Esophagus muscularis mucosa (tissue), 4 donors: Measurements from ENCODE around the gene MYO10.

Source experiments
- CTCF ChIP-seq, 3 experiments: fragments of 200-600 bp in 2 of 3; fragments of 450-650 bp in 1 of 3; sonication (generic) in 2 of 3; IDR thresholded peaks; one replicate each; pipeline ENCODE4 v1.5.1; 2017 to 2019; ENCODE audit warnings: antibody characterized with exemption in 3 of 3, mild to moderate bottlenecking in 2 of 3, moderate library complexity in 1 of 3
- EP300 ChIP-seq: sonication (generic); formaldehyde crosslinking; IDR thresholded peaks from one replicate; pipeline ENCODE4 v1.6.1; 2017; ENCODE audit warnings: antibody characterized with exemption
- POLR2A ChIP-seq: fragments of 450-650 bp; IDR thresholded peaks from one replicate; pipeline ENCODE4 v1.6.1; 2017; ENCODE audit warnings: antibody characterized with exemption, moderate library complexity, mild to moderate bottlenecking, low read depth
- POLR2AphosphoS5 ChIP-seq, 2 donors: sonication (generic); formaldehyde crosslinking; IDR thresholded peaks; one replicate each; pipeline ENCODE4 v1.6.1; 2017; ENCODE audit warnings: antibody characterized with exemption in 2 of 2

GRCh38 chr5:16617274-16617968, 318.7 kb downstream of the MYO10 start:
- TF ChIP-seq CTCF (IDR thresholded peaks at IDR 0.05) (no peak), POLR2A (no peak), EP300 (no peak), POLR2AphosphoS5 (IDR thresholded peaks at IDR 0.05) (no peak)
